Mesodermal cell (in vitro differentiated cells): ENCODE measurements around the gene OR10G8. TPM values are rescaled to one million over a fixed set of nuclear protein-coding genes. Genes with fewer than 3 reads are reported as not detected.
"Not testable (repeated sequence)": the region's sequence is repeated elsewhere in the genome, so short reads cannot be mapped to it uniquely, and the experiment has no call there.

ENCODE experiments used
- H3K27ac ChIP-seq: 2 replicates; pipeline ENCODE4 v1.7.0; 2013; ENCODE audit warnings: mild to moderate bottlenecking, low read depth, low read length, moderate library complexity; ENCODE audit not compliant: severe bottlenecking
- H3K36me3 ChIP-seq: 2 replicates; pipeline ENCODE4 v1.7.1; 2013; ENCODE audit warnings: mild to moderate bottlenecking, low read length, moderate library complexity; ENCODE audit not compliant: control insufficient read depth, insufficient read depth
- H3K4me1 ChIP-seq: one replicate; pipeline ENCODE4 v1.7.1; 2013; ENCODE audit warnings: mild to moderate bottlenecking, low read length; ENCODE audit not compliant: insufficient read depth, control insufficient read depth, poor library complexity, severe bottlenecking
- H3K4me3 ChIP-seq: 2 replicates; pipeline ENCODE4 v1.7.0; 2013; ENCODE audit warnings: low read length, control low read depth, mild to moderate bottlenecking; ENCODE audit not compliant: insufficient read depth, poor library complexity, severe bottlenecking; ENCODE audit errors: extremely low read depth
- H3K9me3 ChIP-seq: 2 replicates; pipeline ENCODE4 v1.7.1; 2013; ENCODE audit warnings: mild to moderate bottlenecking, low read length, moderate library complexity; ENCODE audit not compliant: control insufficient read depth
- WGBS, 2 experiments: methylation state at CpG; one replicate each; pipeline ENCODE4 v1.1.5; 2013; ENCODE audit warnings: missing lambda C conversion rate in 2 of 2; ENCODE audit not compliant: insufficient coverage in 2 of 2; 5-methylcytosine and 5-hydroxymethylcytosine counted together
- polyA plus RNA-seq, 2 experiments: library from polyadenylated mRNA; stranded (reverse); fragments of 50-300 nt; gene quantifications; one replicate each; pipeline ENCODE4 v1.2.3, GENCODE V29; 2013

The OR10G8 gene, protein sequence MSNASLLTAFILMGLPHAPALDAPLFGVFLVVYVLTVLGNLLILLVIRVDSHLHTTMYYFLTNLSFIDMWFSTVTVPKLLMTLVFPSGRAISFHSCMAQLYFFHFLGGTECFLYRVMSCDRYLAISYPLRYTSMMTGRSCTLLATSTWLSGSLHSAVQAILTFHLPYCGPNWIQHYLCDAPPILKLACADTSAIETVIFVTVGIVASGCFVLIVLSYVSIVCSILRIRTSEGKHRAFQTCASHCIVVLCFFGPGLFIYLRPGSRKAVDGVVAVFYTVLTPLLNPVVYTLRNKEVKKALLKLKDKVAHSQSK
- not detected for polyA plus RNA-seq (2013, experiment 1 of 2)
- polyA plus RNA-seq (2013, experiment 2 of 2) = not detected

DNA sequence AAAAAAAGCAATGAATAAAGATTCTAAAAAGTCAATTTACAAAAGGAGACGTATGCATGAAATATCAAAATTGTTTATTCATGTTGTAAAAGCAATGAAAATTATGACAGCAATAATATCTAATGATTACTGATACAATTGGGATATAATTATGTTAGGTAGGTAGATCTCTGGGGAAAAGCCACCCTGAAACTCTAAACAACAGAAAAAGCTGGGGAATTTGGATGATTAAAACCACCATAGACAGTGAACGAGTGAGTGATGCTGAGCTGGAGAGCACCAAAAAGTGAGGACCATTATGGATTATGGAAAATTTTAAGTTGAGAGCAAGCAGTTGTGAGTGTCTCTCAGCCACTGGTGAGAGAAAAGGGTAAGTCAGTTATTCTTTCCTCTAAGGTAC is at the start of gene OR10G8:
Gene OR10G8, plus strand, starts transcription at position 301 of the 400 bp plus-strand sequence. CDS start 2,825 bp downstream, outside the sequence.
- 100% methylated on average over 1 of the region's 2 CpGs for WGBS, 2 experiments
- Histone ChIP-seq H3K4me1 (no peaks in the 10 kb centered on the region), H3K27ac (no peak within 1 kb of the TSS), H3K36me3 (no peaks in the 10 kb centered on the region), H3K4me3 (no peak within 1 kb of the TSS), H3K9me3 (no peaks in the 10 kb centered on the region)

DNA sequence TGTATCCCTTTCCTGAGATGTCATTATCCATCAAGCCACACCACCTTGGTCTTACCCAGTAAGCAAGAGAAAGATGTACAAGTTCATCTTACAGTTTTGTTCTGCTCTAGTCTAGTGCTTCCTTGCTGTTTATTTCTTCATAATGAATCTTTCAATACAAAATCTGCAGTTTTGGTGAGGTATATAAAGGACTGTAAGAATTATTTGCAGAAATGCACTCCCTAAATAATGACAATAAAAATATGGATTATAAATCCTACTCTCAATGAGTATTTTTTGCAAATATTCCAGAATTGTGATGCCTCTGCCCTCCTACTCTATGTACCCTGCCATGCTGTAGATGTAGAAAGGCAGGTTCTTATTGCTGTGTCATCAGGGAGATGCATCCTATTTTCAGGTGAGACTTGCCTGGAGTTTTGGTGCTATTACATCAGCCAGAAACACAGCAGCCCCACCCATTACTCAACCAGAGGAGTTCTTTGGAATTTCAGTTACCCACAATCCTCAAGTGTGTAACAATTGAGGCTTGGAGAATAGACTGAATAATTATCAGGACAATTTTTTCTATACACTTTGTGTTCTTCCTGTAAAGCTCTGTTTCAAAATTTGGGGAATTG is 48.8 kb upstream of the OR10G8 start, which contains the start of gene OR10S1:
Gene OR10S1, minus strand, starts transcription at position 51 of the 617 bp plus-strand sequence. CDS start 117 bp downstream, outside the sequence.
- Histone ChIP-seq H3K4me1 (no peaks in the 10 kb centered on the region), H3K27ac (no peak within 1 kb of the TSS), H3K4me3 (no peak within 1 kb of the TSS), H3K9me3 (no peaks in the 10 kb centered on the region), H3K36me3 (no peaks in the 10 kb centered on the region)

DNA sequence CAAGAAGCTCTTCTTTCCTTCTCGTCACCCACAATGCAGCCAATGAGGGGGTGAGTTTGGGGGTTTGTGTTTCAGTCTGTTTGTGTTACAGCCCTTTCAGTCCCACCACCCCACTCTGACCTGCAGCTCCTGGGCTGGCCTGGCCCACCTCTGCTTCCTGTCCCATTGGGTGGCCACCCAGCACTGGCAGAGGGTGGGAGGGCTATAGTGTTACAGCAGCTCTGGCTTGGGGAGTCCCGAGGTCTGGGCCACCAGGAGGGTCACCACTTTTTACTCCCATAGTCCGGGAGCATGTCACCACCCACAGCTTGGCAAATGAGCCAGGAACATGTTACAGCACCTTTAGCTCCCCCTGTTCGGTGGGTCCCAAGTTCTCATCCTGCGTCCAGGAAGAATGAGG is 47.3 kb upstream of the OR10G8 start:
- H3K36me3 ChIP-seq = no peaks in the 10 kb centered on the region
- 96 to 100% methylated on average over 2 to 3 of the region's 5 CpGs for WGBS, 2 experiments
- no peaks in the 10 kb centered on the region for H3K4me1 ChIP-seq
- H3K27ac ChIP-seq = no peak overlapping the region
- no peak overlapping the region for H3K4me3 ChIP-seq
- no peaks in the 10 kb centered on the region for H3K9me3 ChIP-seq

DNA sequence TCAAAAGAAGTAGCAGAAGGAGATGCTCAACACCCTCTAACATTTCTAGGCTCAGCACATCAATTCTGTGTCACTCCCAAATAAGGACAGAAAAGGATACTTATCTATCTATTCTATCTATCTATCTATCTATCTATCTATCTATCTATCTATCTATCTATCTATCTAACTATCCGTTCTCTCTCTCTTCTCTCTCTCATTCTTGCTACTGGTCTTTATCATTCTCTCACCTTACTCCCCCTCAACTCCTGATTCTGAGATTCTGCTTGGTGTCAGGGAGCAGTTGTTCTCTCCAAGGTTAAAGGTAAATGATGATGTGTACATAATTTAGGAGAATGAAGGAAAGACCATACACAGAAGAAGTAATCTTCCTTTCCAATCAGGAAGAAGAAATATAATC is 31.5 kb upstream of the OR10G8 start, which contains the start of gene OR10G6:
Gene OR10G6, minus strand, starts transcription at position 43 of the 400 bp plus-strand sequence. Its CDS starts 0 bp downstream, at position 43.
- no peak within 1 kb of the TSS for H3K4me3 ChIP-seq
- H3K4me1 ChIP-seq = no peaks in the 10 kb centered on the region
- H3K9me3 ChIP-seq = no peaks in the 10 kb centered on the region
- H3K27ac ChIP-seq = no peak within 1 kb of the TSS
- no peaks in the 10 kb centered on the region for H3K36me3 ChIP-seq
- WGBS, 2 experiments = 88 to 100% methylated on average over 1 of the region's 1 CpG

DNA sequence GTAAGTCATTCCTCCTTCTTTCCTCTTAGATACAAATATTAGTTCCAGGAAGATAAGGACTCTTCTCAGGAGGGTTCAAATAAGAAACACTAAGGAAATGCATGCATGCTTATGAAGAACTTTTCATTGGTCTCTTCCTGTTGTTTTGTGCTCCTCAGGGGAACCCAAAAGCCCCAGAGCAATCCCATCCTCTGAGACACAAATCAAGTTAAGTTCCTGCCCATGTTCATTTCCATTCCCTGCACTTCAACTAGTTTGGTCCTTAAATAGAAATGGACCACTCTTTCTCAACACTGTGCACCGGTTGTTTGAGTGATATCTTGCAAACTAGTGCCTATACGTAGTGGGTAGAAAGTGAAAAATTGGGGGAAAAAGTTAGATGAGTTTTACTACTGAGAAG is 13.9 kb upstream of the OR10G8 start, which contains the start of gene OR10G4:
Gene OR10G4, plus strand, starts transcription at position 301 of the 400 bp plus-strand sequence. CDS start 2,578 bp downstream, outside the sequence.
- H3K4me1 ChIP-seq = no peaks in the 10 kb centered on the region
- no peak within 1 kb of the TSS for H3K27ac ChIP-seq
- no peaks in the 10 kb centered on the region for H3K36me3 ChIP-seq
- WGBS, 2 experiments = no CpG with 5 or more reads among the region's 2 CpGs
- H3K4me3 ChIP-seq = no peak within 1 kb of the TSS
- H3K9me3 ChIP-seq = no peaks in the 10 kb centered on the region

DNA sequence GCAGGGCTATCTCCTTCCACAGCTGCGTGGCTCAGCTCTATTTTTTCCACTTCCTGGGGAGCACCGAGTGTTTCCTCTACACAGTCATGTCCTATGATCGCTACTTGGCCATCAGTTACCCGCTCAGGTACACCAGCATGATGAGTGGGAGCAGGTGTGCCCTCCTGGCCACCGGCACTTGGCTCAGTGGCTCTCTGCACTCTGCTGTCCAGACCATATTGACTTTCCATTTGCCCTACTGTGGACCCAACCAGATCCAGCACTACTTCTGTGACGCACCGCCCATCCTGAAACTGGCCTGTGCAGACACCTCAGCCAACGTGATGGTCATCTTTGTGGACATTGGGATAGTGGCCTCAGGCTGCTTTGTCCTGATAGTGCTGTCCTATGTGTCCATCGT is 10.8 kb upstream of the OR10G8 start:
- H3K4me3 ChIP-seq, H3K4me1 ChIP-seq, H3K9me3 ChIP-seq, H3K27ac ChIP-seq, H3K36me3 ChIP-seq: not testable (repeated sequence)
- 91 to 92% methylated on average over 1 to 2 of the region's 9 CpGs for WGBS, 2 experiments

DNA sequence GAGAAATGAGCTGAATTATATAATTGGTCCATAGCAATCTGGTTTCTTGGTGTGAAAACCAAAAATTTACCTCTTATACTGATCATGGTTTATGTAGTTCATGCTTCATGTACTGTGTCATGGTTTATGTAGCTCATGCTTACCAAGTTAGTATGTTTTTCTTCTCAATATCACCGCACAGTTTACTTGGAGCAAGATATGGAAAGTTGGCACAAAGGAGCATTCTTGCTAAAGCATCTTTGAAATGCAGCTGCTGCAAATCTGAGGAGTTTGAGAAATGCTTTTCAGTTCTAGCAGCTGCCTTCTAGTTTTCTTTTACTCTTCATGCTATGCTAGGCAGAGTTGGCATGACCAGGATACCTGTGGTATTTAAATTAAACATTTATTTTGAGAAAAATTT is 10.1 kb downstream of the OR10G8 start:
- Histone ChIP-seq H3K36me3 (no peaks in the 10 kb centered on the region), H3K9me3 (no peaks in the 10 kb centered on the region)
- 89% methylated on average over 1 of the region's 1 CpG; no CpG with 5 or more reads in 1 of the 2 experiments for WGBS, 2 experiments

DNA sequence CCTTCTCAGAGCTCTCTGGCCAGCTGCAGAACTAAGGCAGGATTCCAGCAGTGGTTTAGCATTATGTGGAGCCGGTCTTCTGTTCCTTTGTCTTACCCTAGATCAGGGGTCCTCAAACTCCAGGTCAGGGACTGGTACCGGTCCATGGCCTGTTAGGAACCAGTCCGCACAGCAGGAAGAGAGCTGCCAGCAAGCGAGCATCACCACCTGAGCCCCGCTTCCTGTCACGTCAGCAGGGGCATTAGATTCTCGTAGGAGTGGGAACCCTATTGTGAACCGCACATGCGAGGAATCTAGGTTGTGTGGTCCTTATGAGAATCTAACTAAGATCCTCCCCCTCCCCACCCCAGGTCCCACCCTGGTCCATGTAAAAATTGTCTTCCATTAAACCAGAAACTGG is 13.0 kb downstream of the OR10G8 start:
- H3K27ac ChIP-seq = no peak overlapping the region
- no peaks in the 10 kb centered on the region for H3K4me1 ChIP-seq
- 85 to 89% methylated on average over 4 to 7 of the region's 9 CpGs for WGBS, 2 experiments
- no peaks in the 10 kb centered on the region for H3K36me3 ChIP-seq
- H3K4me3 ChIP-seq = no peak overlapping the region
- H3K9me3 ChIP-seq = no peaks in the 10 kb centered on the region

More for the DNA sequence above, 10.1 kb downstream of the OR10G8 start:
- no peak overlapping the region for H3K27ac ChIP-seq
- H3K4me3 ChIP-seq = no peak overlapping the region
- H3K4me1 ChIP-seq = no peaks in the 10 kb centered on the region

DNA sequence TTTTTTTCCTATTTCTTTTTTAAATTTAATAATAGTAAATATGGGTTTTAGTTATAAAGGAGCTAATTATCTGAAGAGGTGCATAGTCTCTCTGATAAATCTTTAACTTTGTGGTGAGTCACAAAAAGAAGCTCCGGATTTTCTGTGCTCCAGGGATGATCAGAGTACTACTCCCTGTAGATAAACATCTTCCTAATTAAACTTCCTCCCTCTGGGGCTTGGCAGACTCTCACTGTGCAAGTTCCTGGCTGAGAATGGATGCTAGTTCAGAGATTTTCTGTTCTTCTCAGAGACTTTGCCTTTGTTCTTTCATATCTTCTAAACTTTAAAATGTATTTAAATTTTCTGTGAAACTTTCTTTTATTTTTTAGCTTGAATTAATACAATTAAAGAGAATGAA is 14.7 kb downstream of the OR10G8 start, which contains the start of gene OR10G7:
Gene OR10G7, minus strand, starts transcription at position 72 of the 400 bp plus-strand sequence. CDS start 2,324 bp downstream, outside the sequence.
- H3K4me1 ChIP-seq = no peaks in the 10 kb centered on the region
- H3K27ac ChIP-seq = no peak within 1 kb of the TSS
- H3K4me3 ChIP-seq = no peak within 1 kb of the TSS
- WGBS, 2 experiments = 20% methylated on average over 1 of the region's 1 CpG; no CpG with 5 or more reads in 1 of the 2 experiments
- no peaks in the 10 kb centered on the region for H3K36me3 ChIP-seq
- no peaks in the 10 kb centered on the region for H3K9me3 ChIP-seq

DNA sequence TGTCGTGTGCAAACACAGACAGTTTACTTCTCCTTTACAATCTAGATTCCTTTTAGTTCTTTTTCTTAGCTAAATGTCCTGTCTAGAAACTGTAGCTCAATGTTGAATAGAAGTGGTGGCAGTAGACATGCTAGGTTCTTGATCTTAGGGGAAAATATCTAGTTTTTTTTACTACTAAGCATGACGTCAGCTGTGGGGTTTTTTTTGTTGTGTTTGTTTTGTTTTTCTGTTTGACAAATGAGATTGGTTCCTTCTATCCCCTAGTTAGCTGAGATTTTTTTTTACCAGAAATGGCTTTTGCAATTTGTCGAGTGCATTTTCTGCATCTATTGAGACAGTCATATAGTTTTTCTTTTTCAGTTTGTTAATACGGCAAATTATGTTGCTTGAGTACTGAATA is 16.8 kb downstream of the OR10G8 start:
- WGBS, 2 experiments = 74 to 100% methylated on average over 1 to 2 of the region's 4 CpGs
- Histone ChIP-seq H3K4me1 (no peaks in the 10 kb centered on the region), H3K4me3 (no peak overlapping the region), H3K27ac (no peak overlapping the region), H3K36me3 (no peaks in the 10 kb centered on the region), H3K9me3 (no peaks in the 10 kb centered on the region)
